ENCODE results near the gene TDRD15.
"Not testable (repeated sequence)": the region's sequence is repeated elsewhere in the genome, so short reads cannot be mapped to it uniquely, and the experiment has no call there.

The TDRD15 gene

DNA sequence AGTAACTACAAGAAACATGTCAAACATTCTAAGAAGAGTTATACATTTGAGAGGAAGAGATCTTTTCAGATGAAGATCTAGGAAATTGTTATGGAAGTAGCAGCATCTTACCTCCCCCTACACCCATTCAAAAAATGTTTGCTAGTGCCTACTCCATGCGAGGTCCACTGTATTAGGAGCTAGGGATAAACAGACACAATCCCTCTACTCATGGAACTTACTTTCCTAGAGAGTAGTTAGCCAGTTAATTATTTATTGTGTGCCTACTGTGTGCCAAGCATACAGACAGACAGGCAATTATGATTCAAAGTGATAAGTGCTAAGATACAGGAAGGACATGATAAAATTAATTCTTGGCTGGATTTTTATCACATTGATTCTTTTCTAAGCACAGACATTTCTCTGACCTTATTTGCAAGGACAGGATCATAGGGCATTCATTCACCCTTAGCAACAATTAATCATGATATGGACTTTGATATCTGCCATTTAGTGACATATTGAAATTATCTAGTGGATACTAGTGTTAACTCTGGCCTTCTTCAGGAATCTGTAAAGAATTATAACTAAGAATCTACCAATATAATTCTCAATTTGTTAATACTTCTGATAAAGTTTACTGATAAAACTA, 19.6 kb upstream of the TDRD15 start:
- DNase-seq (no peak), ATAC-seq (replicated peaks) (no peak)
- H3K9me3 Mint-ChIP-seq, result peaks cover 0 to 2% of the 10 kb centered on the region in 2 donors
- H3K27me3 Mint-ChIP-seq, result peaks cover 0 to 4% of the 10 kb centered on the region in 2 donors
- H3K4me3 Mint-ChIP-seq, result no peak overlapping the region
- no peak overlapping the region for H3K27ac Mint-ChIP-seq
- H3K4me1 Mint-ChIP-seq, result no peaks in the 10 kb centered on the region
- H3K36me3 Mint-ChIP-seq, result no peaks in the 10 kb centered on the region

DNA sequence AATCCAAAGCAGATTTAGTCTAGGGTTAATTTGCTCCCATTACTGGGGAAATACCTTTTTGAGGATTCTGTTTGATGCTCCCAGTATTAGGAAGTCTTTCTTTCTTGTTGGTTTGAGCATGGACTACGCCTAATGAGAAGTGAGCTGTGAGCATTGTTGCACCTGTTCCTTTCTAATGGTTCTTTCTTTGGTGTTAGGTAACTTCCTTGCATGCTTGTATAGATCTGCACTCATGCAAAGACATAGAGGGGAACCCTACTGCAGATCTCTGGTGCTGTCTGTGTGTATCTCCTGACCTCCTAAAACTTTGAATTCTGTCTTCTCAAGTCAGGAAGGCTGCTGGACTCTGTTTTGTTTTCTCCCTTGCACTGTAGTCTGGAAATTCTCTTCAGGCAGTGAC, 12.8 kb upstream of the TDRD15 start:
- ATAC-seq (replicated peaks), result no peak
- Mint-ChIP-seq H3K27me3 (peaks cover 4 to 20% of the 10 kb centered on the region in 2 donors), H3K27ac (no peak overlapping the region)

DNA sequence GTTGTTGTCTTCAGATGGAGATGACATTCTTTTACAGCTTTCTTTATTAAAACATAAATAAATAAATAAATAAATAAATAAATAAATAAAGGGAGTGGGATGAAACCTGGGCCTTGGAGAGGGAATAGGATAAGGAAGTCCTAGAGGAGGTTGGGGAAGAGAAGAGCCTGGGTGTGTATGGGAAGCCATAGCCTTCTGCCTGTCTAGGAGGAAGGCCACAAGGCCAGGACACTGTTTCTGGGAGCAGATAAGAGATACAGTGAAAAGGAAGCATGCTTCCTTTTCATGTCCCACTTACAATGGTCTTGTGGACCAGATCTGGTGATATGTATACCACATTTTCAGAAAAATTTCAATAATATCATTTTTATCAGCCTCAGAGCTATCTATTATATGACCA, 6.1 kb upstream of the TDRD15 start:
- no peaks in the 10 kb centered on the region for H3K4me1 Mint-ChIP-seq

More for the DNA sequence above, 12.8 kb upstream of the TDRD15 start:
- no peak overlapping the region for H3K4me3 Mint-ChIP-seq
- no peaks in the 10 kb centered on the region for H3K36me3 Mint-ChIP-seq
- H3K4me1 Mint-ChIP-seq, result no peaks in the 10 kb centered on the region
- no peaks in the 10 kb centered on the region for H3K9me3 Mint-ChIP-seq
- no peak for DNase-seq

DNA sequence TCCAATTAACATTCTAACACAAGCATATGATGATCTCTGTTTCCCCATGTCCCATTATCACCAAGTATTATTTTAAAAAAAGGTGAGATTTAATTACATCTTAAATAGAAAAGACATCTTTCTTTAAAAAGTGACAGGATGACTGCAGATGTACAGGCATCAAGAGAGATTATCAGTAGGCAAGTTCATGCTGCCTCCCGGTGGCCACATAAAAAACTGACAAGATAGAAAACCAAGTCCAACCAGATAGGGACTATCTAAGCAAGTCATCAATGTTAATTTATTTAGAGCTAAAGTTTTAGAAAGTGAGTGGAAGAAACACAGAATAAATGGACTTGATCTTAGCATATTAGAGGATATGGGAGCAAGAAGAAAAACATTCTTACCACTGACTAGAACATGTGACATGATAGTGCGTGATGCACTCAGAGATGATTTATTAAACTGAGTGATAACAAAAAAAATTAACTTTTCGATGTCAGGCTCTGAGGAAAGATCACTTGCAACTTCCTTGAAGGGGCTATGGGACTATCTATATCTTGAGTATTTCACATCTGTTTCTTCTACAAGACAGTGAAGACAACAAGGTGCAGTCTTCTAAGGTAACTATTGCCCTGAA, 5.4 kb upstream of the TDRD15 start:
- Mint-ChIP-seq H3K27ac (no peak overlapping the region), H3K4me3 (no peak overlapping the region), H3K9me3 (no peaks in the 10 kb centered on the region), H3K36me3 (no peaks in the 10 kb centered on the region), H3K27me3 (peaks cover 9 to 18% of the 10 kb centered on the region in 2 donors), H3K4me1 (no peaks in the 10 kb centered on the region)
- ATAC-seq (replicated peaks) (peak in 1 of 2 donors; percentile 42), DNase-seq (no peak)

More for the DNA sequence above, 6.1 kb upstream of the TDRD15 start:
- H3K27ac Mint-ChIP-seq, result no peak overlapping the region
- ATAC-seq (replicated peaks), result no peak
- no peaks in the 10 kb centered on the region for H3K9me3 Mint-ChIP-seq
- peaks cover 11 to 20% of the 10 kb centered on the region in 2 donors for H3K27me3 Mint-ChIP-seq
- H3K36me3 Mint-ChIP-seq, result no peaks in the 10 kb centered on the region
- no peak for DNase-seq
- H3K4me3 Mint-ChIP-seq, result no peak overlapping the region

DNA sequence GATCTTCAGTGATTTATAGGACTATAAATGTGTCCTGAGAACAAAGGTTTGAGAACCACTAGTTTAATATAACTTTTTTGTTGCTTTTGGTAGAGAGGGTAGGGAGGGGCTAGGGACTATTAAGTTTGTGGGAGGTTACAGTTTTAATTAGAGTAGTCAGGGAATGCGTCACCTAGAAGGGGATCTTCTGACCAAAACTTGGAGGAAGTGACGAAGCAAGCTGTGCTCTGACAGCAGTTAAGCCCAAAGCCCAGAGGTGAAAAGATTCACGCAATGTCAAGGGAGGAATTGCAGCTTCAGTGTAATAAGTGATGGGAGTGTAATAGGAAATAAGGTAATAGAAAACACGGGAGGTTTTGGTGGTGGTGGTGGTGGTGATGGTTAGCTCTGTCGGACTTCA, 8.1 kb downstream of the TDRD15 start:
- no peak overlapping the region for H3K27ac Mint-ChIP-seq
- no peaks in the 10 kb centered on the region for H3K9me3 Mint-ChIP-seq
- ATAC-seq (replicated peaks) (no peak), DNase-seq (no peak)
- H3K4me1 Mint-ChIP-seq, result no peaks in the 10 kb centered on the region
- no peak overlapping the region for H3K4me3 Mint-ChIP-seq
- no peaks in the 10 kb centered on the region for H3K27me3 Mint-ChIP-seq
- no peaks in the 10 kb centered on the region for H3K36me3 Mint-ChIP-seq

DNA sequence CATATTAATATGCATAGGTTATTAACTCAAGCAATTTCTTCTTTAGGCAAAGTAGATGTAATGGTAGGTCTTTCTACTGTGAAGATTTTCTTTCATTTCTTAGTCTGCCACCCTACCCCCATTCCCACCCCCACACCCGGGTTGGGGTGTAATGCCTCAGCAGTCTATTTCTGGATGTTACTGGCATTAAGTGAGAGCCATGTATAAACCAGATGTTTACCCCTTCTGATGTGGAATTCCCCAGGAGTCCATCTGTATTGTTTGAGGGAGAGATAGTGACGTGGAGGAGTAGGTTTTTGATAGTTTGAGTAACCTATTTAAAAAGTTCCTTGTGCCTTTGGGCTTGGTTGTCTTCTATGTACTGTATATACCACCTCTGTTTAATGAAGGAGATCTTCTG, 11.8 kb downstream of the TDRD15 start:
- no peak overlapping the region for H3K4me3 Mint-ChIP-seq
- H3K27me3 Mint-ChIP-seq, result no peaks in the 10 kb centered on the region
- ATAC-seq (replicated peaks) (no peak), DNase-seq (no peak)
- no peaks in the 10 kb centered on the region for H3K36me3 Mint-ChIP-seq
- H3K9me3 Mint-ChIP-seq, result no peaks in the 10 kb centered on the region
- no peak overlapping the region for H3K27ac Mint-ChIP-seq
- no peaks in the 10 kb centered on the region for H3K4me1 Mint-ChIP-seq

DNA sequence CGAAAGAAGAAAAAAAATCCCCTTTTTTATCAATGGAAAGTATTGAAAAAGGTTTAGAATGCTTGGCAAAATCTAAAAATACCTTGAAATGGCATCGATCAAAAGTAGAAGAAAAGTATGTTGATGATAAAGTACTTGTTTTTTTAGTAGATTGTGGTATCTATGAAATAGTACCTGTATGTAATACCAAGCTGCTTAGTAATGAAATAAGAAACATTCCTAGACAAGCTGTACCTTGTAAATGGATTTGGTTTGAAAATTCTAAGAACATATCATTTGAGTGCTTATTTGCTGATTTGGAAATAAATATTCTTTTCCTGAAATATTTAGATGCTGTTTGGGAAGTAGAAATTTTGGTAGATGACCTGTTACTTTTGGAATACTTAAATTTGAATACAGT, 18.4 kb downstream of the TDRD15 start:
- no peak overlapping the region for H3K27ac Mint-ChIP-seq
- peaks cover 0 to 3% of the 10 kb centered on the region in 2 donors for H3K27me3 Mint-ChIP-seq
- ATAC-seq (replicated peaks) (no peak), DNase-seq (no peak)
- no peaks in the 10 kb centered on the region for H3K4me1 Mint-ChIP-seq
- no peak overlapping the region for H3K4me3 Mint-ChIP-seq
- H3K9me3 Mint-ChIP-seq, result no peaks in the 10 kb centered on the region
- H3K36me3 Mint-ChIP-seq, result no peaks in the 10 kb centered on the region

DNA sequence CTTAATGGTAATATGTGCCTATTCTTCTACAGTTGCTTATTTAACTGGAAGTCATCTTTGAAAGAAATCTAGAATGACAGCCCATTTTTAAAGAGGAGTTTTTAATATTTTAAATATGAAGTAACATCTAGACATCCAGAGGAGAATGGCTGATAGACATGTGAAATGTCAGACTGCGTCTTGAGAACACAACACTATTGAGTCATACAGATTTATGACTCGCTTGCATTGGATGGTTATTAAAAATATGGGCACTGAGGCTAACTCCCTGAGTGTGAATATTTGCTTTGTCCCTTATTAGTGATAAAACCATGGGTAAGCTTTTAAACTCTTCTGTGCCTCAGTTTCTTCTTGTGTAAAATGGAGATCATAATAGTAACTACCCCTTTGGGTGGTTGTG, 22.9 kb downstream of the TDRD15 start:
- ATAC-seq (replicated peaks) (no peak), DNase-seq (no peak)
- H3K27ac Mint-ChIP-seq, result no peak overlapping the region
- no peaks in the 10 kb centered on the region for H3K36me3 Mint-ChIP-seq
- H3K4me1 Mint-ChIP-seq, result no peaks in the 10 kb centered on the region
- peaks cover 0 to 3% of the 10 kb centered on the region in 2 donors for H3K9me3 Mint-ChIP-seq
- H3K27me3 Mint-ChIP-seq, result no peaks in the 10 kb centered on the region
- no peak overlapping the region for H3K4me3 Mint-ChIP-seq

DNA sequence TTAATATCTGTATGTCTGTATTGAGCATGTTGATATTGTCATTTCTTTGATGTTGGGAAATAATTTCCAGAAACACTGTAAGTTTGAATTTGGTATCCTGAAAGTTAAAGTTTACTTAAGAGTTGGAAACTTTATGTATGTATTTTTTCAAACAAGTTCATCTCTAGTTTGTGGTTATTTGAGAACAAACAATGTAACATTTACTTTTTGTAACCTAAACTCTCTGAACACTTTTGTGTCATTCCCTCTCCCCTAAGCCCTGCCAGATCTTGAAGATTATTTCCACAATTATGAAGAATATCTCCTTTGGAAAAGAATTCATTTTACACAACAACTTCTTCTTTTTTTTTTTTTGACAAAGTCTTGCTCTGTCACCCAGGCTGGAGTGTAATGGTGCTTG, 24.9 kb downstream of the TDRD15 start:
- ATAC-seq (replicated peaks) (no peak), DNase-seq (no peak)
- no peaks in the 10 kb centered on the region for H3K27me3 Mint-ChIP-seq
- H3K9me3 Mint-ChIP-seq, result peaks cover 0 to 3% of the 10 kb centered on the region in 2 donors
- no peaks in the 10 kb centered on the region for H3K36me3 Mint-ChIP-seq
- H3K4me3 Mint-ChIP-seq, result no peak overlapping the region
- no peak overlapping the region for H3K27ac Mint-ChIP-seq
- H3K4me1 Mint-ChIP-seq, result no peaks in the 10 kb centered on the region

DNA sequence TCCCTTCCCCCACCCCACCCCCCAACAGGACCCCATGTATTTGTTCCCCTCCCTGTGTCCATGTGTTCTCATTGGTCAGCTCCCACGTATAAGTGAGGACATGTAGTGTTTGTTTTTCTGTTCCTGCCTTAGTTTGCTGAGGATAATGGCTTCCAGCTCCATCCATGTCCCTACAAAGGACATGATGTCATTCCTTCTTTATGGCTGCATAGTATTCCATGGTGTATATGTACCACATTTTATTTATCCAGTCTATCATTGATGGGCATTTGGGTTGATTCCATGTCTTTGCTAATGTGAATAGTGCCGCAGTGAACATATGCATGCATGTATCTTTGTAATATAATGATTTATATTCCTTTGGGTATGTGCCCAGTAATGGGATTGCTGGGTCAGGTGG, 27.5 kb downstream of the TDRD15 start:
- H3K36me3 Mint-ChIP-seq; ATAC-seq (replicated peaks); H3K9me3 Mint-ChIP-seq; H3K27ac Mint-ChIP-seq; H3K4me3 Mint-ChIP-seq; H3K4me1 Mint-ChIP-seq; H3K27me3 Mint-ChIP-seq; DNase-seq: not testable (repeated sequence)

DNA sequence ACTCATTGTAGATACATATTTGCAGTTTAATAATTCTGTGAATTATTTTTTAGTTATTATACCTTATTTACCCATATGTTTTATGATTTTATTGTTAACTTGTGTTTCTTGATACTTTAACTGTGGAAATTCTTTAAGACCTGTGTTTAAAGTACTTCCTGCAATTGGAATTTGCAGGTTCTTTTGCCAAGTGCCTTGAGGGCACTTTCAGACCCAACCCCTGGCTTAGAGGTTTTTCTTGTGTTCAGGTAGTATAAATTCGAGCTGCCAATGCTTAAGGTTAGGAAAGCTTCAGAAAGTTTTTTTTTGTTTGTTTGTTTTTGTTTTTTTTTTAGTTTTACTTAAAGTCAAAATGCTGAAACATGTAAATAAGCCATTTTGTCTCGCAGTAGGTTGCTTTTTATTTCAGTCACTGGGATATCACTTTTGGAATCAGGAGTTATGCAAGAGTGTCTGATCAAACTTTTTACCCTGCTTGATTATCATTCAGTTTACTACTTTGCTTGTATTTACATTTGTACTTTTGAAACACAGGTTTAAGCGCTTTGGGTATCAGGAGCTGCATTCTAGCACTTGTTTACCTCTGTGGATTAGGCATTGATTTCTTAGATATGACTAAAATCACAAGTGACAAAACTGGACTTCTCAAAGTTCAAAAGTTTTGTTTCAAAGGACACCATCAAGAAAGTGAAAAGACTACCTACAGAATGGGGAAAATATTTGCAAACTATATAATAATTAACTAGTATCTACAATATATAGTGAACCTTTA, 31.8 kb downstream of the TDRD15 start:
- no peak for DNase-seq
- Mint-ChIP-seq H3K36me3 (no peaks in the 10 kb centered on the region), H3K27me3 (no peaks in the 10 kb centered on the region), H3K27ac (no peak overlapping the region), H3K4me1 (no peaks in the 10 kb centered on the region), H3K9me3 (peaks cover 0 to 3% of the 10 kb centered on the region in 2 donors), H3K4me3 (no peak overlapping the region)
- no peak for ATAC-seq (replicated peaks)

DNA sequence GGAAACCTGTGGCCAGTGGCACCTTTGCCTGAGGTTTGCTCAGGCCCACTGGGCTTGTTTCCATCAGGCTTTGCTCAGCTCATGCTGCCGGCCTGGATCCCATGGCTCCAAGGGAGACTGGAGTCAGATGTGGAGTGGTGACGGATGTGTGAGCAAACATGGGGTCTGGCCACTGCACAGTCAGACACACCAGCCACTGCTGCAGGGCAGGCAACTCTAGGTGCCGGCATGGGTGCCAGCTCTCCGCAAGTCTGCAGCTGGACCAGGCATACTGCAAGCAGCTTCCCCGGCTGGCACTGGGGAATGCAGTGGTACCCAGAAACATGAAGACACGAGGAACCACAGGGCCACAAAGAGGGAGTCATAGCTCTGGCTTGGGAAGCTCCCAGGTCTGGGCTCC, 37.4 kb downstream of the TDRD15 start:
- H3K9me3 Mint-ChIP-seq, result peaks cover 0 to 2% of the 10 kb centered on the region in 2 donors
- H3K4me3 Mint-ChIP-seq, result no peak overlapping the region
- ATAC-seq (replicated peaks) (no peak), DNase-seq (no peak)
- H3K36me3 Mint-ChIP-seq, result no peaks in the 10 kb centered on the region
- no peak overlapping the region for H3K27ac Mint-ChIP-seq
- H3K27me3 Mint-ChIP-seq, result no peaks in the 10 kb centered on the region
- no peaks in the 10 kb centered on the region for H3K4me1 Mint-ChIP-seq

DNA sequence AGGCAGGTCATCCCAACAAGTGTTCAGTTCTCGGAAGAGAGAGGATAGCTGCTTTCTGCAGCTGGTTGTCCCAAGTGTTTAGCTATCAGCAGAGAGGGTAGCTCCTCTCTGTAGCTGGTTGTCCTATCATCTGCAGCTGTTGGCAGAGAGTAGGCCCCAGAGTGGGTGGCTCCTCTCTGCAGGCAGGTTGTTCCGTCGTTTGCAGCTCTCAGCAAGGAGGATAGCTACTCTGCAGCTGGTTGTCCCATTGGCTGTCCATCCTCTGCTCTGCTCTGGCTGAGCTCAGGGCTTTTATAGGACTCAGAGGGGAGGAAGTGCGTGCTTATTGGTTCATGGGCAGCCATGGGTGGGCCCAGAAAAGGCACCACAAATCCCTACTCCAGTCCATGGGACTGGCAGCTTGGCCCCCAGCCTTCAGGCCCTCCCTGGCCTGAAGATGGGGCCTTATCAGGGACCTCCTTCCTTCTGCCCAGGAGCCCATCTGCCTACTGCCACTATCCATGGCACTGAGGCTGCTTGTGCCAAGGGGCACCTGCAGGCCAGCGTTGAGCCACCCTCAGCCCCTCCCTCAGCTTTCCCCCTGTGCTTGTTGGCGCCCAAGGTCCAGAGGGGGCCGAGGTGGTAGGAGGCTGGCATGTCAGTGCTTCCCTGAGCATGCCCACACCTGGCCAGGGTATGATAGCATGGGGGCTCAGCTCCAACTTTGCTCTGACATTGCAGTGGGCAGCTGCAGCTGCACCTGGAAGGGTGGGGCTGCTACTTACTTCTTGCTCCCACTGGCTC, 38.3 kb downstream of the TDRD15 start:
- H3K4me1 Mint-ChIP-seq, result no peaks in the 10 kb centered on the region
- H3K27me3 Mint-ChIP-seq, result no peaks in the 10 kb centered on the region
- H3K27ac Mint-ChIP-seq, result no peak overlapping the region
- no peak for ATAC-seq (replicated peaks)
- peaks cover 0 to 2% of the 10 kb centered on the region in 2 donors for H3K9me3 Mint-ChIP-seq
- DNase-seq, result no peak
- H3K36me3 Mint-ChIP-seq, result no peaks in the 10 kb centered on the region
- no peak overlapping the region for H3K4me3 Mint-ChIP-seq

DNA sequence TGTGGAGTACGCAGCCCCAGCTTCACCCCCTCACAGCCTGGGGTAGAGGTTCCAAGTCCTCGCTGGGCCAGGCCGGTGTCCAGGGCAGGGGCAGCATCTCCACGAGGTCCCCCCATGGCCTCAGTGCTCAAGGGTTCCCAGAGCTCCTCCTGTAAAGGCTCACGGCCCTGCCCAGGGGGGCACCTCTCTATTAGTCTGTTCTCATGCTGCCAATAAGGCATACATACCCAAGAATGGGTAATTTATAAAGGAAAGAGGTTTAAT, 38.8 kb downstream of the TDRD15 start:
- H3K9me3 Mint-ChIP-seq, result peaks cover 0 to 2% of the 10 kb centered on the region in 2 donors
- no peak for DNase-seq
- no peaks in the 10 kb centered on the region for H3K36me3 Mint-ChIP-seq
- no peak for ATAC-seq (replicated peaks)
- no peak overlapping the region for H3K4me3 Mint-ChIP-seq
- no peaks in the 10 kb centered on the region for H3K27me3 Mint-ChIP-seq
- H3K27ac Mint-ChIP-seq, result no peak overlapping the region
- no peaks in the 10 kb centered on the region for H3K4me1 Mint-ChIP-seq
